Measurements from ENCODE around the gene SMAP2.
"Not testable (repeated sequence)": the region's sequence is repeated elsewhere in the genome, so short reads cannot be mapped to it uniquely, and the experiment has no call there.

Gene SMAP2

GRCh38 chr1:40372658-40373322, 737 bp upstream of the SMAP2 start:
- DNase-seq = no peak

- no peak for DNase-seq
Measured at GRCh38 chr1:40377512-40377911, 4.0 kb downstream of the SMAP2 start.

GRCh38 chr1:40379785-40380452, 6.4 kb downstream of the SMAP2 start:
- DNase-seq = no peak

GRCh38 chr1:40380817-40381216, 7.3 kb downstream of the SMAP2 start:
- DNase-seq = no peak

- DNase-seq = peak in 4 of 6 experiments; percentile 16 to 74 (median 66)
Measured at GRCh38 chr1:40381268-40382107, 8.0 kb downstream of the SMAP2 start.

GRCh38 chr1:40382108-40382460, 8.6 kb downstream of the SMAP2 start:
- no peak for DNase-seq

- DNase-seq = no peak
Measured at GRCh38 chr1:40382601-40383000, 9.1 kb downstream of the SMAP2 start.

- DNase-seq = no peak
Measured at GRCh38 chr1:40383095-40383487, 9.6 kb downstream of the SMAP2 start.

- DNase-seq = no peak
Measured at GRCh38 chr1:40383488-40384412, 10.2 kb downstream of the SMAP2 start.

GRCh38 chr1:40384413-40384762, 10.9 kb downstream of the SMAP2 start:
- peak in 1 of 6 experiments; percentile 40 for DNase-seq

GRCh38 chr1:40384887-40385286, 11.4 kb downstream of the SMAP2 start:
- DNase-seq = peak in 1 of 6 experiments; percentile 38

- DNase-seq = peak; percentile 24 to 96 (median 84)
Measured at GRCh38 chr1:40385437-40386358, 12.2 kb downstream of the SMAP2 start.

- no peak for DNase-seq
Measured at GRCh38 chr1:40386359-40386723, 12.8 kb downstream of the SMAP2 start.

- DNase-seq = no peak
Measured at GRCh38 chr1:40386796-40387195, 13.3 kb downstream of the SMAP2 start.

GRCh38 chr1:40387381-40388306, 14.1 kb downstream of the SMAP2 start:
- not testable (repeated sequence) for DNase-seq

GRCh38 chr1:40388456-40389321, 15.2 kb downstream of the SMAP2 start:
- DNase-seq = peak in 4 of 6 experiments; percentile 18 to 58 (median 38)

GRCh38 chr1:40389322-40389803, 15.8 kb downstream of the SMAP2 start:
- peak in 3 of 6 experiments; percentile 55 to 72 (median 56) for DNase-seq

- peak in 2 of 6 experiments; percentile 56 to 72 for DNase-seq
Measured at GRCh38 chr1:40389871-40390560, 16.5 kb downstream of the SMAP2 start.

- DNase-seq = no peak
Measured at GRCh38 chr1:40390857-40391256, 17.3 kb downstream of the SMAP2 start.

All from stimulated activated naive CD4-positive, alpha-beta T cell (primary cell).